ENCODE results near the gene APCDD1.

The APCDD1 gene

GRCh38 chr18:10432781-10433180 lies 21.7 kb upstream of the APCDD1 start:
- DNase-seq = no peak

- DNase-seq = no peak
Measured at GRCh38 chr18:10436160-10436559, 18.3 kb upstream of the APCDD1 start.

- DNase-seq = no peak
Measured at GRCh38 chr18:10437837-10438236, 16.6 kb upstream of the APCDD1 start.

GRCh38 chr18:10439898-10440297 lies 14.5 kb upstream of the APCDD1 start:
- DNase-seq = no peak

- DNase-seq = no peak
Measured at GRCh38 chr18:10440884-10441283, 13.6 kb upstream of the APCDD1 start.

- no peak for DNase-seq
Measured at GRCh38 chr18:10441472-10441871, 13.0 kb upstream of the APCDD1 start.

- no peak for DNase-seq
Measured at GRCh38 chr18:10442551-10442971, 11.9 kb upstream of the APCDD1 start.

- DNase-seq = no peak
Measured at GRCh38 chr18:10443001-10443400, 11.4 kb upstream of the APCDD1 start.

- DNase-seq = no peak
Measured at GRCh38 chr18:10444314-10445006, 10.0 kb upstream of the APCDD1 start.

GRCh38 chr18:10449396-10449795 lies 5.0 kb upstream of the APCDD1 start:
- DNase-seq = no peak

GRCh38 chr18:10450986-10451385 lies 3.4 kb upstream of the APCDD1 start:
- no peak for DNase-seq

- DNase-seq = no peak
Measured at GRCh38 chr18:10453261-10453805, 1.1 kb upstream of the APCDD1 start.

- no peak for DNase-seq
Measured at GRCh38 chr18:10454681-10455557, 484 bp downstream of the APCDD1 start.

GRCh38 chr18:10455726-10456453 lies 1.5 kb downstream of the APCDD1 start:
- no peak for DNase-seq

- no peak for DNase-seq
Measured at GRCh38 chr18:10456718-10457117, 2.3 kb downstream of the APCDD1 start.

GRCh38 chr18:10457128-10457527 lies 2.7 kb downstream of the APCDD1 start:
- DNase-seq = no peak

GRCh38 chr18:10457767-10458166 lies 3.3 kb downstream of the APCDD1 start:
- DNase-seq = no peak

- no peak for DNase-seq
Measured at GRCh38 chr18:10458691-10459090, 4.3 kb downstream of the APCDD1 start.

- DNase-seq = no peak
Measured at GRCh38 chr18:10459587-10459986, 5.2 kb downstream of the APCDD1 start.

GRCh38 chr18:10460414-10461018 lies 6.1 kb downstream of the APCDD1 start:
- no peak for DNase-seq

- no peak for DNase-seq
Measured at GRCh38 chr18:10461989-10462388, 7.6 kb downstream of the APCDD1 start.

- DNase-seq = no peak
Measured at GRCh38 chr18:10462597-10462996, 8.2 kb downstream of the APCDD1 start.

GRCh38 chr18:10463096-10463495 lies 8.7 kb downstream of the APCDD1 start:
- no peak for DNase-seq

Data from AML-193 (cell line).